IPS-15b (cell line): ENCODE measurements around the gene MAGI2.
A peak's percentile ranks its signal among the peaks of the same experiment; 100 is the strongest.
"Not testable (repeated sequence)": the region's sequence is repeated elsewhere in the genome, so short reads cannot be mapped to it uniquely, and the experiment has no call there.

Experiments used
- H3K27me3 ChIP-seq: one replicate; pipeline ENCODE4 v1.6.1; 2013; ENCODE audit warnings: low read length; ENCODE audit not compliant: control insufficient read depth, insufficient read depth
- H3K36me3 ChIP-seq: one replicate; pipeline ENCODE4 v1.6.1; 2013; ENCODE audit warnings: low read length; ENCODE audit not compliant: control insufficient read depth, insufficient read depth
- H3K4me1 ChIP-seq: one replicate; pipeline ENCODE4 v1.6.1; 2013; ENCODE audit warnings: mild to moderate bottlenecking, low read length; ENCODE audit not compliant: control insufficient read depth, insufficient read depth
- H3K4me3 ChIP-seq: one replicate; pipeline ENCODE4 v1.5.1; 2013; ENCODE audit warnings: low read depth, low read length
- H3K9ac ChIP-seq: one replicate; pipeline ENCODE4 v1.6.1; 2013; ENCODE audit warnings: low read depth, mild to moderate bottlenecking, low read length
- H3K9me3 ChIP-seq: one replicate; pipeline ENCODE4 v1.6.1; 2013; ENCODE audit warnings: mild to moderate bottlenecking, low read length; ENCODE audit not compliant: control insufficient read depth, insufficient read depth

MAGI2 gene

GRCh38 chr7:79464051-79464450, 10.6 kb upstream of the MAGI2 start:
- H3K27me3 ChIP-seq, result no peaks in the 10 kb centered on the region
- no peaks in the 10 kb centered on the region for H3K36me3 ChIP-seq
- no peaks in the 10 kb centered on the region for H3K4me1 ChIP-seq
- H3K9ac ChIP-seq, result no peak overlapping the region
- H3K4me3 ChIP-seq, result no peak overlapping the region
- H3K9me3 ChIP-seq, result no peaks in the 10 kb centered on the region

GRCh38 chr7:79462390-79462789, 8.9 kb upstream of the MAGI2 start:
- Histone ChIP-seq H3K9ac (no peak overlapping the region), H3K4me3 (no peak overlapping the region), H3K36me3 (no peaks in the 10 kb centered on the region), H3K9me3 (no peaks in the 10 kb centered on the region), H3K4me1 (no peaks in the 10 kb centered on the region), H3K27me3 (peaks cover 6% of the 10 kb centered on the region)

- no peak overlapping the region for H3K4me3 ChIP-seq
- no peaks in the 10 kb centered on the region for H3K4me1 ChIP-seq
- peaks cover 12% of the 10 kb centered on the region for H3K27me3 ChIP-seq
- no peaks in the 10 kb centered on the region for H3K9me3 ChIP-seq
- no peak overlapping the region for H3K9ac ChIP-seq
- H3K36me3 ChIP-seq, result no peaks in the 10 kb centered on the region
Measured at GRCh38 chr7:79461660-79462059, 8.2 kb upstream of the MAGI2 start.

- Histone ChIP-seq H3K9ac (no peak overlapping the region), H3K9me3 (no peaks in the 10 kb centered on the region), H3K4me1 (no peaks in the 10 kb centered on the region), H3K36me3 (no peaks in the 10 kb centered on the region), H3K27me3 (peaks cover 35% of the 10 kb centered on the region), H3K4me3 (no peak overlapping the region)
Measured at GRCh38 chr7:79459381-79459780, 5.9 kb upstream of the MAGI2 start.

- Histone ChIP-seq H3K4me1 (no peaks in the 10 kb centered on the region), H3K9ac (no peak overlapping the region), H3K4me3 (no peak overlapping the region), H3K27me3 (peaks cover 41% of the 10 kb centered on the region), H3K36me3 (peaks cover 2% of the 10 kb centered on the region), H3K9me3 (no peaks in the 10 kb centered on the region)
Measured at GRCh38 chr7:79458796-79459195, 5.3 kb upstream of the MAGI2 start.

GRCh38 chr7:79455173-79455790, 1.8 kb upstream of the MAGI2 start:
- Histone ChIP-seq H3K9me3 (no peaks in the 10 kb centered on the region), H3K9ac (no peak overlapping the region), H3K4me3 (no peak overlapping the region), H3K4me1 (no peaks in the 10 kb centered on the region), H3K36me3 (peaks cover 4% of the 10 kb centered on the region), H3K27me3 (peaks cover 76% of the 10 kb centered on the region)

- no peaks in the 10 kb centered on the region for H3K9me3 ChIP-seq
- no peaks in the 10 kb centered on the region for H3K4me1 ChIP-seq
- peak overlapping the region; percentile 92 for H3K4me3 ChIP-seq
- peaks cover 4% of the 10 kb centered on the region for H3K36me3 ChIP-seq
- H3K27me3 ChIP-seq, result peaks cover 78% of the 10 kb centered on the region
- H3K9ac ChIP-seq, result no peak overlapping the region
Measured at GRCh38 chr7:79454361-79454960, 994 bp upstream of the MAGI2 start.

- Histone ChIP-seq H3K4me1 (no peaks in the 10 kb centered on the region), H3K9ac (no peak overlapping the region), H3K36me3 (peaks cover 4% of the 10 kb centered on the region), H3K9me3 (no peaks in the 10 kb centered on the region), H3K4me3 (peak overlapping the region; percentile 92), H3K27me3 (peaks cover 78% of the 10 kb centered on the region)
Measured at GRCh38 chr7:79453266-79453557, 255 bp downstream of the MAGI2 start.

- no peaks in the 10 kb centered on the region for H3K9me3 ChIP-seq
- peaks cover 4% of the 10 kb centered on the region for H3K36me3 ChIP-seq
- no peaks in the 10 kb centered on the region for H3K4me1 ChIP-seq
- no peak overlapping the region for H3K9ac ChIP-seq
- H3K4me3 ChIP-seq, result peak overlapping the region; percentile 92
- peaks cover 74% of the 10 kb centered on the region for H3K27me3 ChIP-seq
Measured at GRCh38 chr7:79452495-79453265, 787 bp downstream of the MAGI2 start.

GRCh38 chr7:79452032-79452494, 1.4 kb downstream of the MAGI2 start:
- Histone ChIP-seq H3K9me3 (no peaks in the 10 kb centered on the region), H3K36me3 (peaks cover 4% of the 10 kb centered on the region), H3K4me1 (no peaks in the 10 kb centered on the region), H3K27me3 (peaks cover 70% of the 10 kb centered on the region), H3K4me3 (peak overlapping the region; percentile 92), H3K9ac (no peak overlapping the region)

GRCh38 chr7:79451580-79451979, 1.9 kb downstream of the MAGI2 start:
- H3K36me3 ChIP-seq, result peaks cover 4% of the 10 kb centered on the region
- H3K9me3 ChIP-seq, result no peaks in the 10 kb centered on the region
- no peaks in the 10 kb centered on the region for H3K4me1 ChIP-seq
- peak overlapping the region; percentile 92 for H3K4me3 ChIP-seq
- no peak overlapping the region for H3K9ac ChIP-seq
- peaks cover 65% of the 10 kb centered on the region for H3K27me3 ChIP-seq

- H3K9me3 ChIP-seq, H3K9ac ChIP-seq, H3K27me3 ChIP-seq, H3K36me3 ChIP-seq, H3K4me1 ChIP-seq, H3K4me3 ChIP-seq: not testable (repeated sequence)
Measured at GRCh38 chr7:79442766-79443165, 10.7 kb downstream of the MAGI2 start.
